Small intestine (tissue), 7 donors: Measurements from ENCODE around the gene GPN2. TPM values are rescaled to one million over a fixed set of nuclear protein-coding genes. Genes with fewer than 3 reads are reported as not detected.
"Not testable (repeated sequence)": the region's sequence is repeated elsewhere in the genome, so short reads cannot be mapped to it uniquely, and the experiment has no call there.

Source experiments
- DNase-seq, 2 donors: peaks; one replicate each; pipeline versions ENCODE4 v3.0.0 to v3.0.0-alpha.2; 2013
- FAIRE-seq: peaks from 2 replicates; lab custom pipeline; 2012; peaks lifted over from hg19 to GRCh38; lab: Jason Lieb, UNC
- H3K27ac ChIP-seq, 3 donors: one replicate each; pipeline ENCODE4 v1.5.1; 2013; ENCODE audit warnings: low read length in 2 of 3, mild to moderate bottlenecking in 2 of 3, control low read depth in 1 of 3, inconsistent platforms in 1 of 3, low read depth in 1 of 3, moderate library complexity in 1 of 3
- H3K27me3 ChIP-seq, 3 donors: one replicate each; pipeline ENCODE4 v1.6.1; 2013; ENCODE audit warnings: low read length in 3 of 3, inconsistent platforms in 1 of 3; ENCODE audit not compliant: control insufficient read depth in 3 of 3, insufficient read depth in 3 of 3
- H3K36me3 ChIP-seq, 3 donors: one replicate each; pipeline ENCODE4 v1.6.1; 2013; ENCODE audit warnings: low read length in 3 of 3, inconsistent platforms in 1 of 3, low read depth in 1 of 3, mild to moderate bottlenecking in 1 of 3, moderate library complexity in 1 of 3; ENCODE audit not compliant: control insufficient read depth in 3 of 3, insufficient read depth in 2 of 3
- H3K4me1 ChIP-seq, 3 donors: one replicate each; pipeline ENCODE4 v1.6.1; 2013; ENCODE audit warnings: low read length in 2 of 3, inconsistent platforms in 1 of 3, low read depth in 1 of 3, mild to moderate bottlenecking in 1 of 3, moderate library complexity in 1 of 3; ENCODE audit not compliant: control insufficient read depth in 3 of 3, insufficient read depth in 2 of 3
- H3K4me3 ChIP-seq, 3 donors: one replicate each; pipeline ENCODE4 v1.5.1; 2013; ENCODE audit warnings: low read length in 3 of 3, control low read depth in 1 of 3, inconsistent platforms in 1 of 3, low read depth in 1 of 3, mild to moderate bottlenecking in 1 of 3, moderate library complexity in 1 of 3
- H3K9me3 ChIP-seq, 2 donors: one replicate each; pipeline ENCODE4 v1.6.1; 2013; ENCODE audit warnings: low read depth in 1 of 2, low read length in 1 of 2; ENCODE audit not compliant: control insufficient read depth in 2 of 2, insufficient read depth in 1 of 2
- WGBS, 3 donors: extraction: QIAGEN DNeasy Blood & Tissue Kit; methylation state at CpG; one replicate each; pipeline ENCODE4 v1.1.7; 2013; 5-methylcytosine and 5-hydroxymethylcytosine counted together
- polyA plus RNA-seq, 4 donors: library from polyadenylated mRNA; stranded (reverse) in 3 of 4; unstranded in 1 of 4; fragments of 200-250 nt in 3 of 4; fragments of 120-200 nt in 1 of 4; gene quantifications; one replicate each; pipeline versions ENCODE4 v1.2.1 to v1.2.3, GENCODE V29; 2013
- donor health status: healthy with polysubstance abuse.
- donor health status: control.
- donor health status: control.
- donor health status: Bipolar disorder and iron deficiency.
- donor health status: healthy.

GPN2 gene
- polyA plus RNA-seq, 4 donors = 13.5 to 29.1 (median 20.0) TPM

GRCh38 chr1:26894263-26894662 lies 4.2 kb upstream of the GPN2 start:
- 94 to 98% (median 94%) methylated on average over 13 of the region's 13 CpGs for WGBS, 3 donors
- no peak overlapping the region for H3K4me3 ChIP-seq
- H3K27ac ChIP-seq = no peak overlapping the region
- H3K9me3 ChIP-seq = no peaks in the 10 kb centered on the region
- peaks cover 5 to 66% (median 14%) of the 10 kb centered on the region in 3 donors for H3K36me3 ChIP-seq
- no peaks in the 10 kb centered on the region for H3K27me3 ChIP-seq
- no peak for FAIRE-seq
- H3K4me1 ChIP-seq = peaks cover 2 to 18% (median 2%) of the 10 kb centered on the region in 3 donors
- DNase-seq = no peak

- no peak for FAIRE-seq
- H3K36me3 ChIP-seq = peaks cover 5 to 67% (median 14%) of the 10 kb centered on the region in 3 donors
These were observed 349 bp upstream of the GPN2 start for GRCh38 chr1:26890467-26890796.

GRCh38 chr1:26888231-26888630 lies 1.9 kb downstream of the GPN2 start:
- no peak for FAIRE-seq
- WGBS, 3 donors = 82 to 100% (median 88%) methylated on average over 1 of the region's 1 CpG
- H3K4me1 ChIP-seq = peaks cover 0 to 30% (median 3%) of the 10 kb centered on the region in 3 donors
- H3K9me3 ChIP-seq = no peaks in the 10 kb centered on the region
- peaks cover 13 to 66% (median 16%) of the 10 kb centered on the region in 3 donors for H3K36me3 ChIP-seq
- DNase-seq = no peak
- no peak overlapping the region for H3K4me3 ChIP-seq
- H3K27ac ChIP-seq = no peak overlapping the region
- no peaks in the 10 kb centered on the region for H3K27me3 ChIP-seq

More at GRCh38 chr1:26890467-26890796, 349 bp upstream of the GPN2 start:
- WGBS, 3 donors = 1 to 4% (median 1%) methylated on average over 12 of the region's 12 CpGs
- DNase-seq = peak in 1 of 2 donors; percentile 25
- peak overlapping the region; percentile 79 to 95 (median 87) for H3K4me3 ChIP-seq
- no peaks in the 10 kb centered on the region for H3K9me3 ChIP-seq
- H3K27ac ChIP-seq = peak overlapping the region; percentile 90 to 97 (median 97)
- peaks cover 0 to 23% (median 3%) of the 10 kb centered on the region in 3 donors for H3K4me1 ChIP-seq
- H3K27me3 ChIP-seq = no peaks in the 10 kb centered on the region

GRCh38 chr1:26887125-26887524 lies 3.0 kb downstream of the GPN2 start:
- FAIRE-seq (no peak), DNase-seq (peak; percentile 30 to 39)
- Histone ChIP-seq H3K27ac (no peak overlapping the region), H3K4me3 (no peak overlapping the region), H3K9me3 (no peaks in the 10 kb centered on the region), H3K36me3 (peaks cover 8 to 65% (median 21%) of the 10 kb centered on the region in 3 donors), H3K4me1 (peaks cover 0 to 30% (median 3%) of the 10 kb centered on the region in 3 donors), H3K27me3 (no peaks in the 10 kb centered on the region)
- 83 to 88% (median 87%) methylated on average over 1 of the region's 1 CpG for WGBS, 3 donors

GRCh38 chr1:26882696-26883463 lies 7.2 kb downstream of the GPN2 start:
- Histone ChIP-seq H3K9me3 (no peaks in the 10 kb centered on the region), H3K27me3 (no peaks in the 10 kb centered on the region), H3K36me3 (peaks cover 15 to 78% (median 23%) of the 10 kb centered on the region in 3 donors), H3K4me3 (no peak overlapping the region), H3K27ac (no peak overlapping the region), H3K4me1 (peaks cover 0 to 7% (median 0%) of the 10 kb centered on the region in 3 donors)
- FAIRE-seq (no peak), DNase-seq (peak in 1 of 2 donors; percentile 41)
- 80 to 86% (median 85%) methylated on average over 5 of the region's 5 CpGs for WGBS, 3 donors

- H3K4me3 ChIP-seq, H3K27ac ChIP-seq, DNase-seq, H3K9me3 ChIP-seq, FAIRE-seq, H3K27me3 ChIP-seq: not testable (repeated sequence)
- Histone ChIP-seq H3K4me1 (peaks cover 0 to 14% (median 0%) of the 10 kb centered on the region in 3 donors), H3K36me3 (peaks cover 15 to 83% (median 29%) of the 10 kb centered on the region in 3 donors)
- WGBS, 3 donors = 74 to 81% (median 79%) methylated on average over 6 of the region's 6 CpGs
These were observed 8.5 kb downstream of the GPN2 start for GRCh38 chr1:26881611-26882010.

- 95 to 98% (median 95%) methylated on average over 4 of the region's 4 CpGs for WGBS, 3 donors
These were observed 10.3 kb downstream of the GPN2 start for GRCh38 chr1:26879793-26880192.

GRCh38 chr1:26877326-26877725 lies 12.8 kb downstream of the GPN2 start:
- Histone ChIP-seq H3K4me1 (peaks cover 0 to 7% (median 0%) of the 10 kb centered on the region in 3 donors), H3K27me3 (no peaks in the 10 kb centered on the region), H3K9me3 (no peaks in the 10 kb centered on the region), H3K4me3 (no peak overlapping the region), H3K36me3 (peaks cover 8 to 63% (median 11%) of the 10 kb centered on the region in 3 donors), H3K27ac (no peak overlapping the region)
- no peak for DNase-seq
- 29 to 61% (median 41%) methylated on average over 2 of the region's 2 CpGs for WGBS, 3 donors
- FAIRE-seq = no peak

More at GRCh38 chr1:26879793-26880192, 10.3 kb downstream of the GPN2 start:
- H3K27ac ChIP-seq = no peak overlapping the region
- no peaks in the 10 kb centered on the region for H3K9me3 ChIP-seq
- H3K4me3 ChIP-seq = no peak overlapping the region
- H3K4me1 ChIP-seq = peaks cover 0 to 11% (median 0%) of the 10 kb centered on the region in 3 donors
- no peaks in the 10 kb centered on the region for H3K27me3 ChIP-seq
- FAIRE-seq (no peak), DNase-seq (no peak)
- peaks cover 11 to 79% (median 21%) of the 10 kb centered on the region in 3 donors for H3K36me3 ChIP-seq
